ENCODE results near the gene FLNC.

Gene FLNC

GRCh38 chr7:128830231-128831177 is at the start of gene FLNC:
Gene FLNC (plus strand): TSS chr7:128830406. CDS start chr7:128830638, 232 bp downstream.
- peak in 1 of 2 experiments; percentile 21 for DNase-seq

GRCh38 chr7:128781126-128781525 is 49.1 kb upstream of the FLNC start:
- DNase-seq, result no peak

DNA sequence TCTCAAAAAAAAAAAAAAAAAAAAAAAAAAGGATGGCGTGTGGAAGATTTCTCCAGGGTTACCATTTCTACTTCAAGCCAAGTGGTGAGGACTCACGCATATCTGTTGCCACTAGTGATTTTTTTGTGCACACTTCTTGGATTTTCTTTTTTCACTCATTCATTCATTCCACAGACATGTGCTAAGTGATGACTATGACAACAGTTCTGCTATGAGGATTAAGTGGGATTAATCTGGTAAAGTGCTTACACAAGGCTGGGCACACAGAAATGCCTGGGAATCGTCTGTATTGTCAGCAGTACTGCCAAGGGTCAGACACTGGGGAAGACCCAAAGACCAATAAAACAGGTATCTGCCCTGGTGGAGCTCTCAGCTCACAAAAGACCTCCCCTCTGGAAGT is 48.4 kb upstream of the FLNC start:
- no peak for DNase-seq

DNA sequence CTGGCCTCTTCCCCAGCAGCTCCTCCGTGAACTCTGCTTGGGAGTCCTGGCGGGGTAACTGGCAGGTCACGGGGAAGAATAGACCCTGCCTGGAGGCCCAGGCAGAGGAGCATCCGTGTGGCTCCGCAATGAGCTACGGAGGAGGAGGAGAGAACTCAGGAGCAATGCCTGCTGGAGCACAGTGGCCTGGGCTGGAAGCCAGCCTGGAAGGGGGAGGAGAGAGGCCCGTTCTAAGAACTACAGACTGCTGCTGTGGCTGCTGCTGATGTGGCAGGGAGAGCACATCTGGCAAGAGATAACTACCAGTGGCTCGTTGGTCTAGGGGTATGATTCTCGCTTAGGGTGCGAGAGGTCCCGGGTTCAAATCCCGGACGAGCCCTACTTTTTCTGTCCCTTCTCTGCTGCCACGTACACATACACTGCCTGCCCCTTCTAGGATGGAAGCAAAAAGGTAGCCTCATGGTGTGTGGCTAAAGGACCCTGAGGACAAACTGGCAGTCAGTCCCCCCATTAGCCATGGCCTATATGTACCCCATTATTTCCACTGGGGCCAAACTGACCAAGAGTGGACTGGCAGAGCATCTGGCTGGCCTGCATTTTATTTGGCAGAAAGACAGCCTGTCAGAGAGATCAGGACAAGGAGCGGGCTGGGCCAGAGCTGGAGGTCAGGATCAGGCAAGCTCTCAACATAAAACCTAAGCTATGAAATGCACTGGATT is 46.9 kb upstream of the FLNC start:
- no peak for DNase-seq

GRCh38 chr7:128785738-128786137 is 44.5 kb upstream of the FLNC start:
- DNase-seq, result no peak

GRCh38 chr7:128788446-128789412 is 41.5 kb upstream of the FLNC start:
- no peak for DNase-seq

GRCh38 chr7:128790315-128791041 is 39.7 kb upstream of the FLNC start:
- DNase-seq, result no peak

GRCh38 chr7:128791121-128791971 is 38.9 kb upstream of the FLNC start, which contains the start of gene CCDC136:
Gene CCDC136 (plus strand): TSS chr7:128791968. CDS start chr7:128792412, 444 bp downstream.
- peak; percentile 67 to 72 for DNase-seq

GRCh38 chr7:128791972-128792327 is 38.3 kb upstream of the FLNC start:
- no peak for DNase-seq

GRCh38 chr7:128792471-128793180 is 37.6 kb upstream of the FLNC start:
- DNase-seq, result no peak

GRCh38 chr7:128793181-128793547 is 37.0 kb upstream of the FLNC start:
- no peak for DNase-seq

DNA sequence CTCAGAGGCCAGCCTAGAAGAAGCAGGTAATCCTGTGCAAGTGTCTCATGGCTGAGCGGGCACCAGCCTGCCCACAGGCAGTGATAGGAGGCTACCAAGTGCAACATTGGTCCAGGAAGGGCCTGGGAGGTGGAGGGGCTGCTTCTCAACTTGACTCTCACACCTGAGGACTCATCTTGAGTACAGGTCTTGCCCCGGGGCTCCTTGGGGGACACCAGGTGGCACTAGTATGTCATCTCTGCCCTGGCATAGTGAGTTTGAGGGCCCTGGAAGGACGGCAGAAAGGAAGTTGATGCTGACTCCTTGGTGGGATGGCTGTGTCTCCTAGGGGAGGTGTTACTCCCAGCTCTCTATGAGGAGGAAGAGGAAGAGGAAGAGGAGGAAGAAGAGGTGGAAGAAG is 36.2 kb upstream of the FLNC start:
- no peak for DNase-seq

DNA sequence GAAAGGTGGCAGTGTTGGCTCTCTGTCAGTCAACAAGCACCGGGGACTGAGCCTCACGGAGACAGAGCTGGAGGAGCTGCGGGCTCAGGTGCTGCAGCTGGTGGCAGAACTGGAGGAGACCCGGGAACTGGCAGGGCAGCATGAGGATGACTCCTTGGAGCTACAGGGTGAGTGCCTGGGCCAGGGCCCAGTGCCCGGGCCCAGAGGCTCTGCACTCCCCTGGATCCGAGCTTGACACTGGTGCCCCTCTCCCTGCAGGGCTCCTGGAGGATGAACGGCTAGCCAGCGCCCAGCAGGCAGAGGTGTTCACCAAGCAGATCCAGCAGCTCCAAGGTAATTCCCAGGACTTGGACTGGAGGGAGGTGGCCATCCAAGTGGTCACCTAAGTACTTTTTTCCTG is 35.8 kb upstream of the FLNC start:
- DNase-seq, result no peak

GRCh38 chr7:128795129-128795528 is 35.1 kb upstream of the FLNC start:
- DNase-seq, result no peak

DNA sequence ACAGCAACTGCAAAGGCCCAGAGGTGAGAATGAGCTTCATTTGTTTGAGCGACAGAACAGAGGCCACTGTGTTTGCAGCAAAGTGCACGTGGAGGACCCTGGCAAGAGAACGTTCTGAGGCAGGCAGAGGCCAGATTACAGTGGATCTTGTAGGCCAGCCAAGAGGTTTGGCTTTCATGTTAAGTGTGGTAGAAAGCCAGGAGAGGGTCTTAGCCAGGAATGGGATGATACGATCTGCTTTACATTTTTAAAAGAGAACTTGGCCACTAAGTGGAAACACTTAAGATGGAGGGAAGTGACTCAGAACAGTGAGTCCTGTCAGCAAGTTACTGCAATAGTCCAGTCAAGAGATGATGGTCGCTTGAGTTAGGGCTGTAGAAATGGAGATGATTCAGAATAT is 33.9 kb upstream of the FLNC start:
- no peak for DNase-seq

- no peak for DNase-seq
Observed at GRCh38 chr7:128799451-128799850, 30.8 kb upstream of the FLNC start.

DNA sequence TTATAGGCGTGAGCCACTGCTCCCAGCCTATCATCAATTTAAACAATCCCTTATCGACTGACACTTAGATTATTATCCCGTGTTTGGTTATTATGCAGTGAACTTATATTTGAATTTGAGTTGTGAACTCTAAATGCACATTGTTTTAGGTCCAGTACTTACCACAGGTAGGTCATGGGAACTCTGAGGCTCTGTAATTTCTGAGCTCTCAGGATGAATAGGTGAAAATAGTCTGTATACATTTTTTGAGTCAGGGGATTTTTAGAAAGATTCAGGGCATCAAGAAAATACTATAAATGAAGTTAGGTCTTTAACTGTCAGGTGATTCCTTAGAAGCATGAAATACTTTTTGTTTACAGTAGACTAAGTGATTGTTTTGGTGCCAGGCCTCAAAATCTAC is 29.6 kb upstream of the FLNC start:
- DNase-seq, result no peak

DNA sequence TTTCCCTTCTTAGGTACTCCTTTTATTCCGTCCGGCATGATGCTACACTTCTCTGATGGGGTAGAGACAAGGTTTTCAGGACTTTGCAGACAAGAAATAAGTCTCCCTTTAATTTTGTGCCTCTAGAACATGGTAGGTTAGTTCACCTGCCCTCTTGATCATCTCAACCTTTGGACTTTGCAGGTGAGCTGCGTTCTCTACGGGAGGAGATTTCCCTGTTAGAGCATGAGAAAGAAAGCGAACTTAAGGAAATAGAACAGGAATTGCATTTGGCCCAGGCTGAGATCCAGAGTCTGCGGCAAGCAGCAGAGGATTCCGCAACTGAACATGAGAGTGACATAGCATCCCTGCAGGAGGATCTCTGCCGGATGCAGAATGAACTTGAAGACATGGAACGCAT is 29.2 kb upstream of the FLNC start:
- no peak for DNase-seq

DNA sequence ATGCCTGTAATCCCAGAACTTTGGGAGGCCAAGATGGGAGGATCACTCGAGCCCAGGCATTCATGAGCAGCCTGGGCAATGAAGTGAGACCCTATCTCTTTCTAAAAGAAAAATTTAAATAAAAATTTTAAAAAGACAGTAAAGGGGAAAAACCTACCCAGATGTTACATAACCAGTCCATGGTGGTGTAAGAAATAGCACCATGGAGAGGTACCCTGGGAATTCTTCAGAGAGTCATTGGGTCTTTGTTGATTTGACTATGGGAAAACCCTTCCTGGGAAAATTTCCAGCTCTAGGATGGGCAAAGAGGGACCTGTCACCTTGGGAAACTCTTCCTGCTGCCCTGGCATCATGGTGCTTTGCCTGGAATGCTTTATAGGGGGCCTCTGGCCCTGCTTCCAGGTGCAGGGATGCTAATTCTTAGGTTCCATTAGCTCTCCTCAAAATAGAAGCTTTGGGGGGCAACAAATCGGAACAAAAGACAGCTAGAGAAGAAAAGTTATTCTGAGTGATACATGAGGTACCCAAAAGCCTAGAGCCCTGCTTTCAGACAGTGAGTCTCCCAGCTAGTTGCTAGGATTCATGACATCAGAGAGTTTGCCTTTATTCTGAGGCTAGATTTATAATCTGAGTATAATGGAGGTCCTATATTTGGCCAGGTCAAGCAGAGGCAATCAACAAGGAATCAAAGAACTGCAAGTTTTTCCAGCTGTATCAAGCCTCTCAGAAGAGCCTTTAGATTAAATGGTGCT is 28.4 kb upstream of the FLNC start:
- DNase-seq, result no peak

- no peak for DNase-seq
Observed at GRCh38 chr7:128804484-128804883, 25.7 kb upstream of the FLNC start.

All from activated CD4-positive, alpha-beta T cell treated with anti-CD3 and anti-CD28 coated beads, Interleukin-2, amount 50 U/mL, for 4 hours (primary cell).